Measurements from ENCODE around the gene ASPRV1. TPM values are rescaled to one million over a fixed set of nuclear protein-coding genes. Genes with fewer than 3 reads are reported as not detected.

ASPRV1 gene
- total RNA-seq, 1 experiment from 2014 or later = 1.3 TPM

DNA sequence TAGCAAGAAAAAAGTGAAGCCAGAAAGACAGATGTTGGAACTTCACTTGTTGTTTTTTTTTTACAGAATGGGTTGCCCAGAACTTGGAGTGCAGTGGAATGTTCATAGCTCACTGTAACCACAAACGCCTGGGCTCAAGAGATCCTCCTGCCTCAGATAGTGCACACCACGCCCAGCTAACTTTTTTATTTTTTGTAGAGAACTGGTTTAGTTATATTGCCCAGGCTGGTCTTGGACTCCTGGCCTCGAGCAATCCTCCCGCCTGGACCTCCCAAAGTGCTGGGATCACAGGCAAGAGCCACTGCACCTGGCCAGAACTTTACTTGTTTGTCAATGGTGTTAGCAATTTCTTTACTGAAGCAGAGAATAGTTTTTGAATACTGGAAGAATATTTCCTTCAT lies 11.9 kb upstream of the ASPRV1 start (continued):
- TF ChIP-seq, protein P1, sequence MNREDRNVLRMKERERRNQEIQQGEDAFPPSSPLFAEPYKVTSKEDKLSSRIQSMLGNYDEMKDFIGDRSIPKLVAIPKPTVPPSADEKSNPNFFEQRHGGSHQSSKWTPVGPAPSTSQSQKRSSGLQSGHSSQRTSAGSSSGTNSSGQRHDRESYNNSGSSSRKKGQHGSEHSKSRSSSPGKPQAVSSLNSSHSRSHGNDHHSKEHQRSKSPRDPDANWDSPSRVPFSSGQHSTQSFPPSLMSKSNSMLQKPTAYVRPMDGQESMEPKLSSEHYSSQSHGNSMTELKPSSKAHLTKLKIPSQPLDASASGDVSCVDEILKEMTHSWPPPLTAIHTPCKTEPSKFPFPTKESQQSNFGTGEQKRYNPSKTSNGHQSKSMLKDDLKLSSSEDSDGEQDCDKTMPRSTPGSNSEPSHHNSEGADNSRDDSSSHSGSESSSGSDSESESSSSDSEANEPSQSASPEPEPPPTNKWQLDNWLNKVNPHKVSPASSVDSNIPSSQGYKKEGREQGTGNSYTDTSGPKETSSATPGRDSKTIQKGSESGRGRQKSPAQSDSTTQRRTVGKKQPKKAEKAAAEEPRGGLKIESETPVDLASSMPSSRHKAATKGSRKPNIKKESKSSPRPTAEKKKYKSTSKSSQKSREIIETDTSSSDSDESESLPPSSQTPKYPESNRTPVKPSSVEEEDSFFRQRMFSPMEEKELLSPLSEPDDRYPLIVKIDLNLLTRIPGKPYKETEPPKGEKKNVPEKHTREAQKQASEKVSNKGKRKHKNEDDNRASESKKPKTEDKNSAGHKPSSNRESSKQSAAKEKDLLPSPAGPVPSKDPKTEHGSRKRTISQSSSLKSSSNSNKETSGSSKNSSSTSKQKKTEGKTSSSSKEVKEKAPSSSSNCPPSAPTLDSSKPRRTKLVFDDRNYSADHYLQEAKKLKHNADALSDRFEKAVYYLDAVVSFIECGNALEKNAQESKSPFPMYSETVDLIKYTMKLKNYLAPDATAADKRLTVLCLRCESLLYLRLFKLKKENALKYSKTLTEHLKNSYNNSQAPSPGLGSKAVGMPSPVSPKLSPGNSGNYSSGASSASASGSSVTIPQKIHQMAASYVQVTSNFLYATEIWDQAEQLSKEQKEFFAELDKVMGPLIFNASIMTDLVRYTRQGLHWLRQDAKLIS (CRISPR knock-in tag; IDR thresholded peaks at IDR 0.05; ENCODE audit: borderline replicate concordance) = no peak
- TF ChIP-seq ELF4 (CRISPR knock-in tag; IDR thresholded peaks at IDR 0.05; ENCODE audit: low read depth) (no peak), NFE2L1 (CRISPR knock-in tag; IDR thresholded peaks at IDR 0.05) (no peak)
- TF ChIP-seq, protein P2, sequence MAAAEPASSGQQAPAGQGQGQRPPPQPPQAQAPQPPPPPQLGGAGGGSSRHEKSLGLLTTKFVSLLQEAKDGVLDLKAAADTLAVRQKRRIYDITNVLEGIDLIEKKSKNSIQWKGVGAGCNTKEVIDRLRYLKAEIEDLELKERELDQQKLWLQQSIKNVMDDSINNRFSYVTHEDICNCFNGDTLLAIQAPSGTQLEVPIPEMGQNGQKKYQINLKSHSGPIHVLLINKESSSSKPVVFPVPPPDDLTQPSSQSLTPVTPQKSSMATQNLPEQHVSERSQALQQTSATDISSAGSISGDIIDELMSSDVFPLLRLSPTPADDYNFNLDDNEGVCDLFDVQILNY (CRISPR knock-in tag; IDR thresholded peaks at IDR 0.05) = no peak

DNA sequence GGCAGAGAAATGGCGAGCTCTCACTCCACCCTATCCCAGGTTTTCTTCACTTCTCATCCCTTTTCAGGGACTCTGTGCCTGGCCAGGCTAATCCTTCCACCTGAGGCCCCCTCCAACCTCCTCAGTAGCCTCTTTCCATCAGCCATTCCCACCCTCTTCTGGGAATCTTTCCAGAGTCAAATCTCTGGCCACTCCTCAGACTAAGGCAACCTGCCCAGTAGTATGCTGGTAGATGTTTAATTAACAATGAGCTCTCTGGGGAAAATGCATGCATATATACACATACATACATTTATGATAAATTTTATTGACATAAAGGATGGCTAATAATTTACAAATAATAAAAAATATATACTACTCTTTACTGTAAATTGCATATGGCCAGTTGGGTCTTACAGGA lies 11.4 kb upstream of the ASPRV1 start:
- TF ChIP-seq SMAD4 (CRISPR knock-in tag; IDR thresholded peaks at IDR 0.05) (no peak), MXD4 (CRISPR knock-in tag; IDR thresholded peaks at IDR 0.05; ENCODE audit: borderline replicate concordance) (no peak), MYBL2 (CRISPR knock-in tag; IDR thresholded peaks at IDR 0.05) (no peak), NFYB (CRISPR knock-in tag; conservative IDR thresholded peaks at IDR 0.05; ENCODE audit: low read depth) (no peak), GTF2I (CRISPR knock-in tag; conservative IDR thresholded peaks at IDR 0.05) (no peak), HMGA2 (CRISPR knock-in tag; IDR thresholded peaks at IDR 0.05) (no peak), IRF2 (CRISPR knock-in tag; IDR thresholded peaks at IDR 0.05; ENCODE audit: borderline replicate concordance, low read depth) (no peak), ATF1 (CRISPR knock-in tag; IDR thresholded peaks at IDR 0.05) (no peak), TP53 (CRISPR knock-in tag; IDR thresholded peaks at IDR 0.05) (no peak), FOXJ3 (CRISPR knock-in tag; IDR thresholded peaks at IDR 0.05; ENCODE audit: borderline replicate concordance) (no peak), ZNF671 (CRISPR knock-in tag; IDR thresholded peaks at IDR 0.05) (no peak)
- TF ChIP-seq, protein P3, sequence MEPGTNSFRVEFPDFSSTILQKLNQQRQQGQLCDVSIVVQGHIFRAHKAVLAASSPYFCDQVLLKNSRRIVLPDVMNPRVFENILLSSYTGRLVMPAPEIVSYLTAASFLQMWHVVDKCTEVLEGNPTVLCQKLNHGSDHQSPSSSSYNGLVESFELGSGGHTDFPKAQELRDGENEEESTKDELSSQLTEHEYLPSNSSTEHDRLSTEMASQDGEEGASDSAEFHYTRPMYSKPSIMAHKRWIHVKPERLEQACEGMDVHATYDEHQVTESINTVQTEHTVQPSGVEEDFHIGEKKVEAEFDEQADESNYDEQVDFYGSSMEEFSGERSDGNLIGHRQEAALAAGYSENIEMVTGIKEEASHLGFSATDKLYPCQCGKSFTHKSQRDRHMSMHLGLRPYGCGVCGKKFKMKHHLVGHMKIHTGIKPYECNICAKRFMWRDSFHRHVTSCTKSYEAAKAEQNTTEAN (CRISPR knock-in tag; IDR thresholded peaks at IDR 0.05) = no peak
- TF ChIP-seq, protein P4, sequence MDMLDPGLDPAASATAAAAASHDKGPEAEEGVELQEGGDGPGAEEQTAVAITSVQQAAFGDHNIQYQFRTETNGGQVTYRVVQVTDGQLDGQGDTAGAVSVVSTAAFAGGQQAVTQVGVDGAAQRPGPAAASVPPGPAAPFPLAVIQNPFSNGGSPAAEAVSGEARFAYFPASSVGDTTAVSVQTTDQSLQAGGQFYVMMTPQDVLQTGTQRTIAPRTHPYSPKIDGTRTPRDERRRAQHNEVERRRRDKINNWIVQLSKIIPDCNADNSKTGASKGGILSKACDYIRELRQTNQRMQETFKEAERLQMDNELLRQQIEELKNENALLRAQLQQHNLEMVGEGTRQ (CRISPR knock-in tag; IDR thresholded peaks at IDR 0.05) = no peak
- TF ChIP-seq, protein P5, sequence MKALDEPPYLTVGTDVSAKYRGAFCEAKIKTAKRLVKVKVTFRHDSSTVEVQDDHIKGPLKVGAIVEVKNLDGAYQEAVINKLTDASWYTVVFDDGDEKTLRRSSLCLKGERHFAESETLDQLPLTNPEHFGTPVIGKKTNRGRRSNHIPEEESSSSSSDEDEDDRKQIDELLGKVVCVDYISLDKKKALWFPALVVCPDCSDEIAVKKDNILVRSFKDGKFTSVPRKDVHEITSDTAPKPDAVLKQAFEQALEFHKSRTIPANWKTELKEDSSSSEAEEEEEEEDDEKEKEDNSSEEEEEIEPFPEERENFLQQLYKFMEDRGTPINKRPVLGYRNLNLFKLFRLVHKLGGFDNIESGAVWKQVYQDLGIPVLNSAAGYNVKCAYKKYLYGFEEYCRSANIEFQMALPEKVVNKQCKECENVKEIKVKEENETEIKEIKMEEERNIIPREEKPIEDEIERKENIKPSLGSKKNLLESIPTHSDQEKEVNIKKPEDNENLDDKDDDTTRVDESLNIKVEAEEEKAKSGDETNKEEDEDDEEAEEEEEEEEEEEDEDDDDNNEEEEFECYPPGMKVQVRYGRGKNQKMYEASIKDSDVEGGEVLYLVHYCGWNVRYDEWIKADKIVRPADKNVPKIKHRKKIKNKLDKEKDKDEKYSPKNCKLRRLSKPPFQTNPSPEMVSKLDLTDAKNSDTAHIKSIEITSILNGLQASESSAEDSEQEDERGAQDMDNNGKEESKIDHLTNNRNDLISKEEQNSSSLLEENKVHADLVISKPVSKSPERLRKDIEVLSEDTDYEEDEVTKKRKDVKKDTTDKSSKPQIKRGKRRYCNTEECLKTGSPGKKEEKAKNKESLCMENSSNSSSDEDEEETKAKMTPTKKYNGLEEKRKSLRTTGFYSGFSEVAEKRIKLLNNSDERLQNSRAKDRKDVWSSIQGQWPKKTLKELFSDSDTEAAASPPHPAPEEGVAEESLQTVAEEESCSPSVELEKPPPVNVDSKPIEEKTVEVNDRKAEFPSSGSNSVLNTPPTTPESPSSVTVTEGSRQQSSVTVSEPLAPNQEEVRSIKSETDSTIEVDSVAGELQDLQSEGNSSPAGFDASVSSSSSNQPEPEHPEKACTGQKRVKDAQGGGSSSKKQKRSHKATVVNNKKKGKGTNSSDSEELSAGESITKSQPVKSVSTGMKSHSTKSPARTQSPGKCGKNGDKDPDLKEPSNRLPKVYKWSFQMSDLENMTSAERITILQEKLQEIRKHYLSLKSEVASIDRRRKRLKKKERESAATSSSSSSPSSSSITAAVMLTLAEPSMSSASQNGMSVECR (CRISPR knock-in tag; IDR thresholded peaks at IDR 0.05; ENCODE audit: borderline replicate concordance) = no peak
- TF ChIP-seq, protein P2 (CRISPR knock-in tag; IDR thresholded peaks at IDR 0.05) = no peak
- TF ChIP-seq, protein P6, sequence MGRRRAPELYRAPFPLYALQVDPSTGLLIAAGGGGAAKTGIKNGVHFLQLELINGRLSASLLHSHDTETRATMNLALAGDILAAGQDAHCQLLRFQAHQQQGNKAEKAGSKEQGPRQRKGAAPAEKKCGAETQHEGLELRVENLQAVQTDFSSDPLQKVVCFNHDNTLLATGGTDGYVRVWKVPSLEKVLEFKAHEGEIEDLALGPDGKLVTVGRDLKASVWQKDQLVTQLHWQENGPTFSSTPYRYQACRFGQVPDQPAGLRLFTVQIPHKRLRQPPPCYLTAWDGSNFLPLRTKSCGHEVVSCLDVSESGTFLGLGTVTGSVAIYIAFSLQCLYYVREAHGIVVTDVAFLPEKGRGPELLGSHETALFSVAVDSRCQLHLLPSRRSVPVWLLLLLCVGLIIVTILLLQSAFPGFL (CRISPR knock-in tag; IDR thresholded peaks at IDR 0.05; ENCODE audit: borderline replicate concordance) = no peak
- ChIA-PET CTCF (no interaction called here), POLR2A (no interaction called here)
- Mint-ChIP-seq H3K4me1 (peaks cover 13% of the 10 kb centered on the region), H3K4me3 (no peak overlapping the region), H3K9me3 (no peaks in the 10 kb centered on the region), H3K27me3 (ENCODE audit: low read depth) (no peaks in the 10 kb centered on the region; the same call in none of the 2 replicates), H3K36me3 (no peaks in the 10 kb centered on the region), H3K27ac (no peak overlapping the region)
- ATAC-seq = no peak
- no peak for DNase-seq (ENCODE audit: low spot score)
